ENCODE results near the gene KIAA1549.

DNA sequence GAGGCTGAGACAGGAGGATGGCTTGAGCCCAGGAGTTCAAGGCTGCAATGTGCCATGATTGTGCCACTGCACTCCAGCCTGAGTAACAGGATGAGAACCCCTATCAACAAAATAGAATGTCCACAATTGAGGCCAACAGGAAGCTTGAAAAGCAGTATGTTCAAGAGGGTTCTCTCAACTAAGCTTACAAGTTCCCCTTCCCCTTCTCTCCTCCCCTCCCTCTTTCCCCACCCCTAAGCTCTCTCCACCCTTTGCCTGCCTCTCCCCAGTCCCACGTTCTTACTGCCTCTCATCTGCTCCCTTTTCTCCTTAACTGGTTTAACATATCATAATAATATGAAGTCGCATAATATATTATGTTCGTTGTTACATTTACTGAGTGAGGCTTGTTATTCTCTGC, 35.4 kb downstream of the KIAA1549 start:
- TF ChIP-seq, protein P1, sequence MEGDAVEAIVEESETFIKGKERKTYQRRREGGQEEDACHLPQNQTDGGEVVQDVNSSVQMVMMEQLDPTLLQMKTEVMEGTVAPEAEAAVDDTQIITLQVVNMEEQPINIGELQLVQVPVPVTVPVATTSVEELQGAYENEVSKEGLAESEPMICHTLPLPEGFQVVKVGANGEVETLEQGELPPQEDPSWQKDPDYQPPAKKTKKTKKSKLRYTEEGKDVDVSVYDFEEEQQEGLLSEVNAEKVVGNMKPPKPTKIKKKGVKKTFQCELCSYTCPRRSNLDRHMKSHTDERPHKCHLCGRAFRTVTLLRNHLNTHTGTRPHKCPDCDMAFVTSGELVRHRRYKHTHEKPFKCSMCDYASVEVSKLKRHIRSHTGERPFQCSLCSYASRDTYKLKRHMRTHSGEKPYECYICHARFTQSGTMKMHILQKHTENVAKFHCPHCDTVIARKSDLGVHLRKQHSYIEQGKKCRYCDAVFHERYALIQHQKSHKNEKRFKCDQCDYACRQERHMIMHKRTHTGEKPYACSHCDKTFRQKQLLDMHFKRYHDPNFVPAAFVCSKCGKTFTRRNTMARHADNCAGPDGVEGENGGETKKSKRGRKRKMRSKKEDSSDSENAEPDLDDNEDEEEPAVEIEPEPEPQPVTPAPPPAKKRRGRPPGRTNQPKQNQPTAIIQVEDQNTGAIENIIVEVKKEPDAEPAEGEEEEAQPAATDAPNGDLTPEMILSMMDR (IDR thresholded peaks at IDR 0.05) = no peak
- no peak for TF ChIP-seq EZH2 (IDR thresholded peaks at IDR 0.05; ENCODE audit: borderline replicate concordance, insufficient read depth, low read depth, low read length, poor library complexity, severe bottlenecking)

All from B cell (primary cell).